Activated CD8-positive, alpha-beta memory T cell treated with anti-CD3 and anti-CD28 coated beads, Interleukin-2, amount 10 ng/mL, durations not matched to agents 7 days and 5 days (primary cell): Measurements from ENCODE around the gene LYZL6. TPM values are rescaled to one million over a fixed set of nuclear protein-coding genes. Genes with fewer than 3 reads are reported as not detected.

Experiments
- ATAC-seq: fragments of 150-1000 bp; cut with Tn5 transposase; one replicate; pipeline ENCODE4 v1.10.0; 2021; ENCODE audit warnings: moderate library complexity
- CTCF ChIA-PET: fragments of 350-600 bp; sonication (Branson Sonifier 250); formaldehyde crosslinking; loops from one replicate; lab custom pipeline; 2021; ENCODE audit warnings: antibody characterized with exemption; lab: Charles Lee
- DNase-seq: peaks from one replicate; pipeline ENCODE4 v3.0.0-alpha.2; 2020
- H3K27ac Mint-ChIP-seq: one replicate; pipeline ENCODE4 v1.8.0; 2021; ENCODE audit warnings: mild to moderate bottlenecking, mixed read lengths
- H3K27me3 Mint-ChIP-seq: one replicate; pipeline ENCODE4 v1.8.0; 2021; ENCODE audit warnings: mixed read lengths
- H3K36me3 Mint-ChIP-seq: one replicate; pipeline ENCODE4 v1.8.0; 2021; ENCODE audit warnings: mild to moderate bottlenecking, mixed read lengths
- H3K4me1 Mint-ChIP-seq: one replicate; pipeline ENCODE4 v1.8.0; 2021; ENCODE audit warnings: mixed read lengths
- H3K4me3 Mint-ChIP-seq: one replicate; pipeline ENCODE4 v1.8.0; 2021; ENCODE audit warnings: mild to moderate bottlenecking, moderate library complexity, mixed read lengths
- H3K9me3 Mint-ChIP-seq: one replicate; pipeline ENCODE4 v1.8.0; 2022; ENCODE audit warnings: low read depth, mixed read lengths
- total RNA-seq, 2 experiments: library from RNA; stranded (reverse); gene quantifications; one replicate each; pipeline ENCODE4 v1.2.3, GENCODE V29; 2021

Gene LYZL6, protein sequence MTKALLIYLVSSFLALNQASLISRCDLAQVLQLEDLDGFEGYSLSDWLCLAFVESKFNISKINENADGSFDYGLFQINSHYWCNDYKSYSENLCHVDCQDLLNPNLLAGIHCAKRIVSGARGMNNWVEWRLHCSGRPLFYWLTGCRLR
- not detected for total RNA-seq

DNA sequence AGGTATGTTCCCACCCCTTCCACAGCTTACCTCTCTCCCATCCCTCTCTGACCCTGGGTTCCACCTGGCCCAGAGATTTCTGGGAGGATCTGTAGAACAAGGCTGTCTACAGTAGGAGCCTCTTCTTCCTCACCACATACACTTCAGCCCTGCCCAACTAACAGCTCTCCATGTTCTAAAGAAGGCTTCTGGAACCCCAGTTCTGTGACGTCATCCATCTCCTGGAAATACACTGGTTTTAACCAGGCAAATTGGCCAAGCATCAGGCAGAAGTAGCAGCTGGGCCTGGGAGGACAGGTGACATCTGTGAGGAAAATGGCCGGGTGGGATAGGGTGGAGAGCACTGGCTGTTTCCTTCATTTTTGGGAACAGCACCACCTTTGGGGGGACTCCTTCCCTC is at the start of gene LYZL6:
Gene LYZL6, minus strand, starts transcription at position 177 of the 400 bp plus-strand sequence. CDS start 4,357 bp downstream, outside the sequence.
- ATAC-seq (no peak), DNase-seq (no peak)
- Mint-ChIP-seq H3K27me3 (no peaks in the 10 kb centered on the region), H3K4me3 (no peak within 1 kb of the TSS), H3K27ac (no peak within 1 kb of the TSS), H3K9me3 (peaks cover 6% of the 10 kb centered on the region), H3K36me3 (peaks cover 15% of the 10 kb centered on the region), H3K4me1 (peaks cover 12% of the 10 kb centered on the region)
- CTCF ChIA-PET, result interaction anchor here (1.0 to 1.9 kb wide), 6 partner anchors 13 to 94 kb away, joined by 3 to 8 read pairs (median 4); partner anchors contain the start of gene RDM1

DNA sequence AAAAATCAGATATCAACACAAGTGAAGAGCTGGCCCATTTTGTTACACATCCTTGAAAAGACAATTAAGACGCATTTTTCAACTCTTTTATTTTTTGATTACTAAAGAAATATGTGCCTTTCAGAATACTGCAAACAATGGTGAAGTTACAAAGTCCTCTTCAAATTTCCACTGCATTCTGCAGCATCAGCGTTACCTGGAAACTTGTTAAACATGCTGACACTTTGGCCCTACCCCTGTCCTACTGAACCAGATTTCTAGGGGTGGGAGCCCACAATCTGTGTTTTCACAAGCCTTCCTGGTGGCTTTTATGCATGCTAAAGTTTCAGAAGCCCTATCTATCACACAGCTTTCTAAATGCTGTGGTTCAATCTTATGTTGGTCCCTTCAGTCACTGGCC is 47.6 kb upstream of the LYZL6 start:
- Mint-ChIP-seq H3K4me1 (peaks cover 2% of the 10 kb centered on the region), H3K36me3 (peaks cover 16% of the 10 kb centered on the region), H3K4me3 (no peak overlapping the region), H3K27ac (no peak overlapping the region), H3K27me3 (peaks cover 17% of the 10 kb centered on the region), H3K9me3 (peaks cover 11% of the 10 kb centered on the region)
- CTCF ChIA-PET, result interaction anchor here (1.2 kb wide), 1 partner anchor 157 kb away, joined by 3 read pairs; no protein-coding TSS in a partner anchor
- ATAC-seq, result no peak
- DNase-seq, result no peak

- Mint-ChIP-seq H3K9me3 (peaks cover 5% of the 10 kb centered on the region), H3K4me1 (peaks cover 2% of the 10 kb centered on the region), H3K4me3 (no peak overlapping the region), H3K27me3 (peaks cover 4% of the 10 kb centered on the region), H3K27ac (no peak overlapping the region), H3K36me3 (peaks cover 8% of the 10 kb centered on the region)
- no peak for DNase-seq
- CTCF ChIA-PET, result interaction anchor here (2.0 to 2.3 kb wide), 2 partner anchors 12 to 19 kb away, joined by 5 to 7 read pairs; no protein-coding TSS in a partner anchor
- no peak for ATAC-seq
Measured at GRCh38 chr17:35988164-35988563, 44.7 kb upstream of the LYZL6 start.

DNA sequence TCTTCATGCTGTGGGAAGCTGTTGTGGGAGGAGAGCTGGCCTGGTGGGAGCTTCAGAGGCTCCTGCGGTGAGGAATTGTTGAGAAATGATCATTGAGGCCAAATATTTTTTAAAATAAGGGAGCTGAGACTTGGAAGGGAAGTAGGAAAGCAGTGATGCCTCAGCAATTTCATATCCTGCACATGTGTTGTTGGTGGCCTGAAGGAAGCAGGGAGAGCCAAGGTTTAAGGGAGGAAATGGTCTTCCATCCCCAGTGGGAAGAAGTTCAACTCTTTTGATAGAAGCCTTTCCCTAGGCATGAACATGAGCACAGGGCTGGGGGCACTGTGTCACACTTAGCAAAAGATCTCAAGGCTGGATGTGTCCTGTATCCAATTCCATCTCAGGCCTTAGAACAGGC is 43.1 kb upstream of the LYZL6 start, which contains the start of gene CCL14:
Gene CCL14, minus strand, starts transcription at position 87 of the 400 bp plus-strand sequence. Its CDS starts 80 bp downstream, at position 7.
- Mint-ChIP-seq H3K4me1 (peaks cover 9% of the 10 kb centered on the region), H3K36me3 (peaks cover 8% of the 10 kb centered on the region), H3K27ac (no peak within 1 kb of the TSS), H3K4me3 (no peak within 1 kb of the TSS), H3K27me3 (peaks cover 4% of the 10 kb centered on the region), H3K9me3 (peaks cover 5% of the 10 kb centered on the region)
- DNase-seq, result no peak
- CTCF ChIA-PET, result interaction anchor here (1.0 to 2.3 kb wide), 4 partner anchors 9 to 19 kb away, joined by 3 to 7 read pairs (median 5); no protein-coding TSS in a partner anchor
- no peak for ATAC-seq

GRCh38 chr17:35984140-35984539 is 40.6 kb upstream of the LYZL6 start:
- no peak overlapping the region for H3K27ac Mint-ChIP-seq
- CTCF ChIA-PET, result interaction anchor here (4.0 kb wide), 1 partner anchor 15 kb away, joined by 15 read pairs; no protein-coding TSS in a partner anchor
- peaks cover 11% of the 10 kb centered on the region for H3K4me1 Mint-ChIP-seq
- H3K36me3 Mint-ChIP-seq, result peaks cover 5% of the 10 kb centered on the region
- H3K9me3 Mint-ChIP-seq, result peaks cover 3% of the 10 kb centered on the region
- DNase-seq (no peak), ATAC-seq (no peak)
- H3K27me3 Mint-ChIP-seq, result no peaks in the 10 kb centered on the region
- no peak overlapping the region for H3K4me3 Mint-ChIP-seq

DNA sequence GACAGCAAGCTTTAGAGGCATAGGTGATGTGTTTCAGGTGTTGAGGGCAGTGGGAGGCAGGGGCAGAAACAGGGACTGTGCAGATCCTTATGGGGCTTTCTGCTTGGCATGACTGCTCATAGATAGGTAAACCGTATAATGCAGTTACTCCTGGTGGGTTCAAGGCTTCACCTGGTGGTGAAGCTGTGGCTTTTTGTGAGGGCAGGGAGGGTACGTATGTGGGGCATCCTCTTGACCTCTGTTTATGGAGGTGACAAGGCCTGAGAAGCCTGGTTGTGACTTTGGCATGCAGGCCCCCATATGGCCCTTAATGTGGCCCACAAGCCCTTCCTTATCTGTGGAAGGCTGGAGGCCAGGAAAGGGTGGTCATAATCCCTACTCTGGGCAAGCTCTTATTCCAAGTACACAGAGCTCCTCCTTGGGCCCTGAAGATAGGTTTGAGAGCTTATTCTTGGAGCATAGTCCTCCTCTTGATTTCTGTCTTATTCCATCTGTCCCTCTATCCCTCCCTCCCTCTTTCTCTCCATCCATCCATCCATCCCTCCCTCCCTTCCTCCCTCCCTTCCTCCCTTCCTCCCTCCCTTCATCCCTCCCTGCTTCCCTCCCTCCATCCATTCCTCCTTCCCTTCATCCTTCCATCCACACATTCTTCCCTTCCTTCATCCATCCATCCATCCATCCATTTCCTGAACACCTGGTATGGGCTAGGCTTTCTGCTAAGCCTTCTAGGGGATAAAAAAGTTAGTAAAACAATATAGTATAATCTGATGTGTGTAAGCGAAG is 39.1 kb upstream of the LYZL6 start:
- H3K4me3 Mint-ChIP-seq, result no peak overlapping the region
- ATAC-seq, result no peak
- peaks cover 11% of the 10 kb centered on the region for H3K4me1 Mint-ChIP-seq
- CTCF ChIA-PET, result interaction anchor here (0.8 to 16.0 kb wide), 8 partner anchors 13 to 166 kb away, joined by 3 to 465 read pairs (median 6); no protein-coding TSS in a partner anchor
- DNase-seq, result no peak
- H3K27me3 Mint-ChIP-seq, result no peaks in the 10 kb centered on the region
- H3K27ac Mint-ChIP-seq, result no peak overlapping the region
- no peaks in the 10 kb centered on the region for H3K9me3 Mint-ChIP-seq
- H3K36me3 Mint-ChIP-seq, result peaks cover 2% of the 10 kb centered on the region

GRCh38 chr17:35981908-35982330 is 38.4 kb upstream of the LYZL6 start:
- no peak for DNase-seq
- Mint-ChIP-seq H3K9me3 (no peaks in the 10 kb centered on the region), H3K36me3 (peaks cover 2% of the 10 kb centered on the region)

GRCh38 chr17:35981246-35981645 is 37.7 kb upstream of the LYZL6 start, which contains the start of gene CCL16:
TSS of gene CCL16 (minus strand) at chr17:35981497. CDS start at chr17:35981420, 77 bp downstream.
- no peak within 1 kb of the TSS for H3K4me3 Mint-ChIP-seq
- H3K27me3 Mint-ChIP-seq, result no peaks in the 10 kb centered on the region
- no peak within 1 kb of the TSS for H3K27ac Mint-ChIP-seq

More at GRCh38 chr17:35981908-35982330, 38.4 kb upstream of the LYZL6 start:
- CTCF ChIA-PET, result interaction anchor here (0.8 to 16.0 kb wide), 8 partner anchors 12 to 167 kb away, joined by 3 to 465 read pairs (median 6); no protein-coding TSS in a partner anchor
- ATAC-seq, result no peak
- H3K27ac Mint-ChIP-seq, result no peak overlapping the region
- H3K4me3 Mint-ChIP-seq, result no peak overlapping the region
- H3K4me1 Mint-ChIP-seq, result peaks cover 11% of the 10 kb centered on the region
- H3K27me3 Mint-ChIP-seq, result no peaks in the 10 kb centered on the region

GRCh38 chr17:35978346-35978745 is 34.8 kb upstream of the LYZL6 start:
- Mint-ChIP-seq H3K4me3 (no peak overlapping the region), H3K36me3 (peaks cover 6% of the 10 kb centered on the region), H3K27ac (no peak overlapping the region), H3K27me3 (no peaks in the 10 kb centered on the region), H3K9me3 (no peaks in the 10 kb centered on the region), H3K4me1 (peaks cover 29% of the 10 kb centered on the region)
- no peak for ATAC-seq
- no peak for DNase-seq
- CTCF ChIA-PET, result interaction anchor here (1.5 to 16.0 kb wide), 4 partner anchors 9 to 171 kb away, joined by 3 to 465 read pairs (median 56); partner anchors contain the start of gene CCL14

More at GRCh38 chr17:35981246-35981645, 37.7 kb upstream of the LYZL6 start, which contains the start of gene CCL16:
- no peak for ATAC-seq
- Mint-ChIP-seq H3K9me3 (no peaks in the 10 kb centered on the region), H3K4me1 (peaks cover 18% of the 10 kb centered on the region), H3K36me3 (peaks cover 6% of the 10 kb centered on the region)
- no peak for DNase-seq
- CTCF ChIA-PET, result interaction anchor here (1.2 to 16.0 kb wide), 4 partner anchors 12 to 168 kb away, joined by 3 to 465 read pairs (median 16); no protein-coding TSS in a partner anchor

- Mint-ChIP-seq H3K36me3 (peaks cover 6% of the 10 kb centered on the region), H3K27me3 (no peaks in the 10 kb centered on the region), H3K4me1 (peaks cover 29% of the 10 kb centered on the region), H3K9me3 (no peaks in the 10 kb centered on the region), H3K27ac (no peak overlapping the region), H3K4me3 (no peak overlapping the region)
- CTCF ChIA-PET, result interaction anchor here (1.5 to 16.0 kb wide), 4 partner anchors 8 to 171 kb away, joined by 3 to 465 read pairs (median 56); partner anchors contain the start of gene CCL14
- ATAC-seq (no peak), DNase-seq (no peak)
Measured at GRCh38 chr17:35977509-35977908, 34.0 kb upstream of the LYZL6 start.

- CTCF ChIA-PET, result interaction anchor here (0.7 to 16.0 kb wide), 6 partner anchors 24 to 510 kb away, joined by 3 to 465 read pairs (median 5); partner anchors contain the start of gene CCL3
- Mint-ChIP-seq H3K27ac (peak overlapping the region; percentile 15), H3K9me3 (no peaks in the 10 kb centered on the region), H3K4me3 (no peak overlapping the region), H3K27me3 (no peaks in the 10 kb centered on the region), H3K4me1 (peaks cover 34% of the 10 kb centered on the region), H3K36me3 (peaks cover 6% of the 10 kb centered on the region)
- DNase-seq (no peak), ATAC-seq (no peak)
Measured at GRCh38 chr17:35973333-35974260, 30.1 kb upstream of the LYZL6 start.

GRCh38 chr17:35972945-35973332 is 29.4 kb upstream of the LYZL6 start:
- H3K27me3 Mint-ChIP-seq, result no peaks in the 10 kb centered on the region
- H3K4me3 Mint-ChIP-seq, result no peak overlapping the region
- ATAC-seq, result no peak
- DNase-seq, result no peak
- H3K36me3 Mint-ChIP-seq, result peaks cover 3% of the 10 kb centered on the region
- H3K27ac Mint-ChIP-seq, result no peak overlapping the region
- CTCF ChIA-PET, result interaction anchor here (1.1 to 16.0 kb wide), 5 partner anchors 100 to 510 kb away, joined by 3 to 465 read pairs (median 6); no protein-coding TSS in a partner anchor
- peaks cover 34% of the 10 kb centered on the region for H3K4me1 Mint-ChIP-seq
- no peaks in the 10 kb centered on the region for H3K9me3 Mint-ChIP-seq
